ENCODE results near the gene PPFIA3. TPM values are rescaled to one million over a fixed set of nuclear protein-coding genes. Genes with fewer than 3 reads are reported as not detected.

PPFIA3 gene
- total RNA-seq, result 3.4 and 3.9 TPM in 2 replicates

DNA sequence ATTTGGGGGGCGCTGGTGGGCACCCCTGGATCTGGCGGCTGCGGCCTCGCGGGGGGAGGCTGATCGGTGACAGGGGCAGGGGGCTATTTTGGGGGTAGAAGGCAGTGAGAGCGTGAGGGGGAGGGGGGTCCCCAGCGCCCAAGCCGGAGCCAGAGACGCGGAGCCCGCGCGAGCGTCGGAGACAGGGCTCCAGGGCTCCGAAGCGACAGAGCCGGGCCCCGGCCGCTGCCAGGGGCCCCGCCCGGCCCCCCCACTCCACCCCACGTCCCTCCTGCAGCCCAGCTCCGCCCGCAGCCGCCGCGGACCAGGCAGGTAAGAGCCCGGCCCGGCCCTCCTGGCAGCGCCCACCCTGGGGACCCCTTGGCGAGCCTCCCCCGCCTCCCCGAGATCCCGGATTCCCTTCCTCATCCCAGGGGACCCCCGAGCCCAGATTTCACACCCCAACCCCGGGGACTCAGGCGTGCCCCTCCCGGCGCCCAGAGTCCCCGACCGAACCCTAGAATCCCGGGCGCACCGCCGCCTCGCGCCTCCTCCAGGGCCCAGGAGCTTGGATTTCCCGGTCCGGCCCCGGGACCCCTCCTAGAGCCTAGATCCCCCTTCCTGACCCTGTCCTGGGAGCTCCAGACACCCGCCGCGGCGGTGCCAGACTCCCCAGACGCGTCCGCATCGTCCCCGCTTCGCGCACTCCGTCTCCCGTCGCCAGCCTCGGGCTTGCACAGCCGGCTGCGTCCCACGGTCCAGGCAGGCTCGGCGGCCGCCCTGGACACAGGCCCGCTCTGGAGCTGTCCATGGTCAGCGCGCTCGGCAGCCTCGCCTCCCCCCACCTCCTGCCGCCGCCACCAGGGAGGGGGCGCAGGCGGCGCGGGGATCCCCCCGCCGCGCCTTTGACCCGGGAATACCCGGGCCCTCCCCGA is at the start of gene PPFIA3:
Gene PPFIA3, plus strand, starts transcription at position 134 of the 914 bp plus-strand sequence. CDS start 8,330 bp downstream, outside the sequence.

DNA sequence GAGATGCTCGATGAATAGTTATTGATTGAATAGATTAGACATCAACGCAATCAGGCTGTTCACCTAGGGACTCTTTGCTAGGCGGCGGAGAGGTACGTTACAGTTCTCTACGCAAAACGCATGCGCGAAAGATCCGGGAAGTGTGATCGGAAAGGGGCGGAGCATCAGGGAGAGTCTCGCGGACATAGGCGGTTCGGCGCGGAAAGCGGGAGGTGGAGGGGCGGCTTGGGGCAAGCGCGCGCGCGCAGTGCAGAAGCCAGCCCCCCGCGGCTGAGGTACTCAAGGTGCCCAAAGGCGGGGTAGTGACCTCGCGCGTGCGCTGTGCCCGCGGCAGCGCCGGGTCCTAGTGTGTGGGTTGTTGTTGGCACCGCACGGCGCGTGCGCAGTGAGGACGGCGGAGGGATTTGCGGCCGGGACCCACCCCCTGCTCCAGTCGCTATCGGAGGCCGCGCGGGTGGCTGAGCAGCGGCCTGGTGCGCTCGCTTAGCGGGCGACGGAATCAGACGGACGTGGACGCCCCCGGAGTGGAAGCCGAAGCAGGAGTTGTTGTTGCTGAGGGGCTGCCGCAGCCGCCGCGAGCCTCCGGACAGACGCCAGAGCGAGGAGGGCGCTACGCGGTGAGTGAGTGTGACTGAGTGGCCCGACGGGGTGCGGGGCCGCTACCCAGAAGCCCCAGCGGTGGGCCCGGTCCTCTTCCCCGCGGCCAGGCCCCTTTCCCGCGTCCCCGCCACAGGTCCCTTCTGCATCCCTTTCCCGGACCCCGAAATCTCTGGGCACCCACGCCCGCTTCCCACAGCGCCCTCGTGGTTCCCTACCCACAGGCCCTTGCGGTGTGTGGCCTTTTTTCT is 34.1 kb upstream of the PPFIA3 start, which contains the start of gene SNRNP70:
Gene SNRNP70, plus strand, starts transcription at position 432 of the 848 bp plus-strand sequence. CDS start 964 bp downstream, outside the sequence.

DNA sequence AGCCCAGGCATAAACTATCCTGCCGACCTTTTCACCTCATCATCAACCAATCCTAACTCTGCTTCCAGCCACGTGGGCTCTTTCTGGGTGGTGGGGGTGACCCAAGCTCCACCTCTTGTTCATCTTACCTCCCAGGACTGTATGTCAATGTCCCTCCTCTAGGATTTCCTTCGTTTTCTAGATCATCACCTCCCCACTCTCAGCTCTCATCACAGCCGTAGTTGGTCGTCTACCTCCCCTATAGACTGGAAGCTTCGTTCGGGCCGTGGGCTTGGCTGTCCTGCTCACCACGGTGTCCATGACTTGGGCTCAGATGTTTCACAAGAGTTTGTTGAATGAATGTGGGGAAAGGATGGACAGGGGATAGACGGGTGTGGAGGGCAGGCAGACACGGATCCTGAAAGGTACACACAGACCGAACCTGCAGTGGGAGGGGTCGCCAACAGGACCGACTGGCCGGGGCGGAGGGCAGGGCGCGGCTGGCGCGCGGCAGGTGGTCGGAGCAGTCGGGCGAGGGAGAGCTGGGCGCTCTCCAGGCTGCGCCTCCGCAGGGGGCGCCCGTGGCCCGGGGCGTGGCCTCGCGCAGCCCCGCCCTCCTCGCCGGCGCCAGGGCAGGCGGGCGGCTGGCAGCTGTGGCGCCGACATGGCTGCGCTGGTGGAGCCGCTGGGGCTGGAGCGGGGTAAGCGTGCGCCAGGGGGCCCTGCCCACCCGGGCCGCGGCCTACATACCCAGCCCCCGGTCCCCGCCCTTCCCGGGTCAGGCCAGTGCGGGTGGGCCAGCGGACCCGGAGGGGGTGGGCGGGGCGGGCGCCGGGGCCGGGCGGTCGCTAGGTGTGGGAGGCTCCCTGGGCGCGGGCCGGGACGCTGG is 5.3 kb upstream of the PPFIA3 start, which contains the start of gene LIN7B:
Gene LIN7B, plus strand, starts transcription at position 609 of the 868 bp plus-strand sequence. Its CDS starts 35 bp downstream, at position 644.

DNA sequence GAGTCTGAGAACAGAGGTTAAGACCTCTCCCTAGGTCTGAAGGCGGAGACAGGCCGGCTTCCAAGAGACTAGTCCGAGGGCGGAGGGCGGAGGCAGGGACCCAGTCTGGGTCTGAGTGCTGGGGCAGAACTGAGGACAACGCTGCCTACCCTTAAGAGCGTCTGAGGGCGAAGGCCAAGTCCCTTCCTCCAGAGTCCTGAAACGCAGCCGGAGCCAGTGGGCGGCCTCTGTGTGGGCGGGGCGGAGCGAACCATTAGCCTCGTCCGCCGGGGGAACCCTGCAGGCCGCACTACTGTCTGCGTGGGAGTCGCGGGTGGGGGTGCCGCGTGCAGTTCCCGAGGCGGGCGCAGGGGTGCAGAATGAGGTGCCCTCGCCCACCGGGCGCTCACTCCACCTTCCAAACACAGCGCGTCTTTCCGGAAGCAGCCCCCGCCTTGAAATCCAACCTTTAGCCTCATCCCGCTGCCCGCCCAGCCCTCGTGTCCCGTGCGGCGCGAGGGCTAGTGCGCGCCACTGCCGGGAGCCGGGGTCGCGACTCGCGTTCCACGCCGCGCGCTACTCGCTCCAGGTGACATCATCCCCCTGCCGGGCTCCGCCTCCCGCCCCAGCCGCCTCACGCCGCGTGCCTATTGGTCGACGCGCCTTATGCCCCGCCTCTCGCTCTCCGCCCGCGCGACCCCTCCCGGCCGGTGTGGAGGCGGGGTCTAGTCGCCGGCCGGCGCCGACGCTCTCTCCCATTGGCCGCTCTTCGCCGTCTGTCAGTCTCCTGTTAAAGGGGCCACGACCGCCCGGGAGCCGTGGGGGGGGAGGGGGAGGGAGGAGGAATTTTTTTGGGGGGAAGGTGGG is 556 bp upstream of the PPFIA3 start, which contains the start of gene C19orf73:
Gene C19orf73, minus strand, starts transcription at position 579 of the 846 bp plus-strand sequence. Its CDS starts 121 bp downstream, at position 458.

DNA sequence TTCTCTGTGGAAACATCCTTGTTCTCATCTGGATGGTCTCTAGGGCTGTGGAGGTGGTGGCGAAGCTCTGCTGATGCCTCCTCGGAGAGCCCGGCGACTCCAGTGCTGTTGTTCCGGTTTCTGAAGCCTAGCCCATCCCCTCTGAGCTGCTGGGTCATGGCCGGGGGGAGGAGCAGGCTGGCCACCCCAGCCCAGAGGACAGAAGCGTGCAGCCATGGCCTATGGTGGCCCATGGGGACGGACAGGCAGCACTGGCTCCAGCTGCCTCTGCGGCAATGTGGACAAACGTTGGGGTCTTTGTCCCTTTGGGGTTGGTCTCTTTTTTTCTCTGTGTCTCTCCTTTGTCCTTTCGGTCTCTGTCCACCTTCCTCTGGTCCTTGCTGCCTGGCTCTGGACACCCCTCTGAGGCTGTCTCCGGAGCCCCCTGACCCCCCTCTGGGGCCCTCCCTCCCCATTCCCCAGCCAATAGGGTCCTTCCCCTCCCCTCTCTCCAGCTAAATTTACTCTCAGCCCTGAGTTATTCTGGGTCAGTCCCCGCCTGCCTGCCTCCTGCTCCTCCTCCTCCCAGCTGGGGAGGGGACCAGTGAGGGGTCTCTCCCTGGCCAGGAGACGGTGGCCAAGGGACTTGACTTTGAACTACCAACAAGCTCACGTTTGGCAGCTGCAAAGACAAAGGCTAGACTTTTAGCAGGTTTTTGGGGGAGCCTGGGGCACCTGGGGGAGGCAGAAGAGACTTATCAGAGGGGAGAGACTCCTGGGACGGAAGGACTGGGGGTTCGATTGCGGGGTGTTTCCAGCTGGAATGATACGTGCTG is 35.9 kb downstream of the PPFIA3 start, which contains the start of gene HRC:
Gene HRC, minus strand, starts transcription at position 392 of the 815 bp plus-strand sequence. Its CDS starts 159 bp downstream, at position 233.

DNA sequence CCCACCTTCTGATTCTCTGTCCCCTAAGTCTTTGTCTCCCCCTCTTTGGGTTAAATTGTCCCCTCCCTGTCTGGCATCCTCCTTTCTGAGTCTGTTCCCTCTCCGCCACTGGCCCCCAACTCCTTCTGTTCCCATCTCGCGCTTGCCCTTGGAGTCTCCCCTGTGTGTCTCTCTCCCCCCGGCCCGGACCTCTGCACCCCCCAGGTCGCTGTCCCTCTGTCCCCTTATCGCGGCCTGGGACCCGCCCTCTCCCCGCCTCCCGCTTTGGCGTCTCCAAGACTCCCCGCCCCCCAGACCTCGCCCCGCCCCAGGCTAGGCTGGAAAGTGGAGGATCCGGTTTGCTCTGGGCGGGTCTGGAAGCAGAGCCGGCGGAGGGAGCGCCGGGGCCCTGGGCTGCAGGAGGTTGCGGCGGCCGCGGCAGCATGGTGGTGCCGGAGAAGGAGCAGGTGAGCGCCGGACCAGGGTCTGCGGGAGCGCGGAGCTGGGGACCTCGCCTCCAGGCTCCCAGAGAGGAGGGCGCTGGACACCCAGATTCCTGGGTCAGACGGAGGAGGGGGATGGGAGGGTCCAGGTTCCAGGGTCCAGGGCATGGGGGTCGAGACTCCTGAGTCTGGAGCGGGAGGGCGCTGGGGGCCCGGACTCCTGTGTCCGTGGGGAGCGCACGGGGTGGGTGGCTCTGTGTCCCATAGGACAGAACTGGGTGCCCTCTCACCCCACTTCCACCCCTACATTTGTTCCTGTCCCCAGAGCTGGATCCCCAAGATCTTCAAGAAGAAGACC is 38.3 kb downstream of the PPFIA3 start, which contains the start of gene TRPM4:
Gene TRPM4, plus strand, starts transcription at position 348 of the 780 bp plus-strand sequence. Its CDS starts 75 bp downstream, at position 423.

Other genes starting within 250 kb of the PPFIA3 start
- gene PPP1R15A, start 247.1 kb upstream of the PPFIA3 start, total RNA-seq, result 22.8 and 63.6 TPM in 2 replicates
- gene TULP2, start 220.8 kb upstream of the PPFIA3 start, total RNA-seq, result 0.13 and 0.16 TPM in 2 replicates
- gene NUCB1, start 219.2 kb upstream of the PPFIA3 start, total RNA-seq, result 158 and 247 TPM in 2 replicates
- not detected in 2 replicates for gene DHDH, start 185.8 kb upstream of the PPFIA3 start, total RNA-seq
- 90.2 and 164 TPM in 2 replicates for gene BAX, start 164.7 kb upstream of the PPFIA3 start, total RNA-seq
- gene FTL, start 154.2 kb upstream of the PPFIA3 start, total RNA-seq, result 707 and 962 TPM in 2 replicates
- gene GYS1, start 126.2 kb upstream of the PPFIA3 start, total RNA-seq, result 24.0 and 25.6 TPM in 2 replicates
- 199 and 209 TPM in 2 replicates for gene RUVBL2, start 125.7 kb upstream of the PPFIA3 start, total RNA-seq
- gene LHB, start 102.5 kb upstream of the PPFIA3 start, total RNA-seq, result 0.16 TPM in 1 of 2 replicates, not detected in the other
- gene CGB3, start 95.2 kb upstream of the PPFIA3 start, total RNA-seq, result not detected in 2 replicates
- gene CGB2, start 87.7 kb upstream of the PPFIA3 start, total RNA-seq, result not detected in 2 replicates
- gene CGB1, start 82.6 kb upstream of the PPFIA3 start, total RNA-seq, result not detected in 2 replicates
- not detected in 2 replicates for gene CGB5, start 75.7 kb upstream of the PPFIA3 start, total RNA-seq
- not detected in 2 replicates for gene CGB8, start 70.4 kb upstream of the PPFIA3 start, total RNA-seq
- gene CGB7, start 61.8 kb upstream of the PPFIA3 start, total RNA-seq, result under 0.01 TPM in 1 of 2 replicates, not detected in the other
- gene NTF4, start 54.7 kb upstream of the PPFIA3 start, total RNA-seq, result not detected in 2 replicates
- gene KCNA7, start 46.8 kb upstream of the PPFIA3 start, total RNA-seq, result not detected in 2 replicates
- gene SNRNP70, start 34.1 kb upstream of the PPFIA3 start, total RNA-seq, result 141 and 222 TPM in 2 replicates
- 1.4 and 1.5 TPM in 2 replicates for gene LIN7B, start 5.2 kb upstream of the PPFIA3 start, total RNA-seq
- 0.65 and 0.88 TPM in 2 replicates for gene C19orf73, start 401 bp upstream of the PPFIA3 start, total RNA-seq
- 0.06 TPM in 1 of 2 replicates, not detected in the other for gene HRC, start 35.9 kb downstream of the PPFIA3 start, total RNA-seq
- gene TRPM4, start 38.2 kb downstream of the PPFIA3 start, total RNA-seq, result 19.8 and 24.1 TPM in 2 replicates
- gene SLC6A16, start 205.6 kb downstream of the PPFIA3 start, total RNA-seq, result under 0.01 and 0.63 TPM in 2 replicates
- not detected in 2 replicates for gene CD37, start 215.9 kb downstream of the PPFIA3 start, total RNA-seq
- gene TEAD2, start 242.9 kb downstream of the PPFIA3 start, total RNA-seq, result 35.9 and 51.0 TPM in 2 replicates
- gene DKKL1, start 244.3 kb downstream of the PPFIA3 start, total RNA-seq, result 0.31 TPM in 1 of 2 replicates, not detected in the other